Ishikawa (cell line): ENCODE data around the gene WNT10A.

Experiments used
- CREB1 ChIP-seq: IDR thresholded peaks from 2 replicates; pipeline ENCODE4 v1.6.1; 2012; ENCODE audit warnings: low read depth
- FOXM1 ChIP-seq: IDR thresholded peaks from 2 replicates; pipeline ENCODE4 v1.6.1; 2012; ENCODE audit warnings: low read depth, borderline replicate concordance
- USF1 ChIP-seq: IDR thresholded peaks from 2 replicates; pipeline ENCODE4 v1.6.1; 2012

GRCh38 chr2:218876562-218877219, 4.0 kb upstream of the WNT10A start:
- TF ChIP-seq CREB1, result no peak
- TF ChIP-seq FOXM1, result no peak
- TF ChIP-seq USF1, result no peak
